GM19023 (cell line): ENCODE measurements around the gene ZNF506.
"Not testable (repeated sequence)": the region's sequence is repeated elsewhere in the genome, so short reads cannot be mapped to it uniquely, and the experiment has no call there.

Experiments used
- ATAC-seq: cut with Tn5 transposase; IDR thresholded peaks from one replicate; pipeline ENCODE4 v1.9.1; 2021; ENCODE audit warnings: mild to moderate bottlenecking, moderate library complexity; ENCODE audit not compliant: unreplicated experiment

The ZNF506 gene

DNA sequence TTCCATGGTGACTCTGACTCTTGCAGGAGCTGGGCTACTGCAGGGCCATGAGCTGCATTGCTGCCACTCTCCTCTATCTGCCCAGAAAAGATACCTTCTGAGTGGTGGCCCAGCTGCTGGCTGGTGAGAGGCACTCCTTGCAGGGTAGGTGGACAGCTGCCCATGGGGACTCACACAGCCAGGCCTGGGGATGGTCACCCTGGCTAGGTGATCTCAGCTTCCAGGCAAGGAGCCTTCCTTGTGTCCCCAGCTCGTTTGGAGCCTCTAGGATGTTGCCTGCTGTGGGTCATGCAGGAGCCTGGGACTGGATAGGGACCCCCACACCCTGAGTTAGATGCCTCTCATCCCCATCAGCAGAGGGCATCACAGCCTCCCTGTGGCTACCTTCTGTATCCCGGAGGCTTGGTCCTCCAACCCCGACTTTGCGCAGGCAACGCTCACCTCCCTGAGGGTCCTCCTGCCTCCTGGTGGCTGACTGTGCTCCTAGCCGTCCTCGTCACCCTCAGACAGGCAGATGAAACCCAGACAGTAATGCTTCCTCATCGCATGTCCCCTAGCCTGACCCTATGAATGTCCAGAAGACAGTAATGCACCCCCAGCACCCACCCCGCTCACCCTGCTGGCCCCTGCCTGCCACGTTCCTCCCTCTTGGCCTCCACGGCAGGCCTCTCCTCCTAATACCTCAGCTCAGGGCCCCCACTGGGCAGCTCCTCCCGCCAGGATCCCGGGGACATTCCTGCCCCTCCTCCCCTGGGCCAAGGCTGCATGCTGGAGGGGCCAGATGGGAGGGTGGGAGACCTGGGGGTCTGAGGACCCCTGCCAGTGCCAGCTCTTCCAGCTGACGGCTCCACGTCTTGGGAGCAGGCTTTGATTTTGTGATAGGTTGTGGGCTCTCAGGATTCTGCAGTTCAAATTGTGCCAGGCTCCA, 75.0 kb downstream of the ZNF506 start:
- ATAC-seq = no peak

DNA sequence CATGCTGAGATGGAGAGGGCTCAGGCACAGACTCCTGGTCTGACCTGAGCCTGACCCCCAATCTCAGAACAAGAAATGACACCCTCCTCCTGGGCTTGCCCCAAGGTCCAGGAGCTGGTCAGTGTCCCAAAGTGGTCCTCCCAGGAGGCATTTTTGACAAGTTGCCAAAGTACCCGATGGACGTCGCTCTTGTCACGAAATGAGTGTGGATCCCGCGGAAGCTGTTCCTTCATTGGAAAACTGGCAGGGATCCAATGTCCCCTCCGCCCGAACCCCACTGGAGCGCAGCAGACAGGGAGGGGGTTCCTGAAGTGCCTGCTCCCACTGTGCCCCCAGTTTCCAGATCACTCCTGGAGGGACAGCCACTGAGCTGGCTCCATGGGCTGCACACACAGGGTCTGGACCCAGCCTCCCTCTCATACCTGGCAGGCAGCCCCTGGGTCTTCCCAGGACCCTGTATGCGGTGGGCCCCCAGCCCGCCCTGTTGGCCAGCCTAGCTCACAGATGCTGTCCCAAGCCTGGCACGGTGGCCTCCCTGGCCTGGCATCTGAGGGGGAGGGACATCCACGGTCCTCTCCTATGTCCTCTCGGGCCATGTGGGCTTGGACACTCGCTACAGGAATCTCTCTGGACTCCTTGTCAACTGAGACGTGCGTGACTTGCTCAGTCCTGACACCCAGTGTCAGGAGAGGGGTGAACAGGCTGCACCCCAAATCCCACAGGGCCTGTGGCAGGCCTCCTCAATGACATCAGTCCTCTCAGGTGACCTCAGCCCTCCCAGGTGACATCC, 75.9 kb downstream of the ZNF506 start:
- no peak for ATAC-seq

DNA sequence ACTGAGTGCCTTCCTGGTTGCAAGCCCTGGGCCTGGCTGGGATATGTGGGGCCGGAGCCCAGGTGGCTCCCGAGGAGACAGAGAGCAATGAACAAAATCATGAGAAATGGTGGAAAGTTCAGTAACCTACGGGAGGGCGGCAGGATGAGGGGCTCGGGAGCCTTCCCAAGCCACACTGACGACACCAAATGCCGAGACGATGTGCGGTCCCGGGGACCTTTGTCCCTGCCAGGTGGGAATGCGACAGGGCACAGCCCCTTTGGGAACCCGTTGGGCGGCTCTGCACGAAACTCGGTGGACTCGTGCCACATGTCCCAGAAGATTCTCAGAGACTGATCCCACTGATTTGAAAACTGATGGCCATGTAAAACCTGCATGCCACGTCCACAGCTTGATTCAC, 76.9 kb downstream of the ZNF506 start:
- no peak for ATAC-seq

DNA sequence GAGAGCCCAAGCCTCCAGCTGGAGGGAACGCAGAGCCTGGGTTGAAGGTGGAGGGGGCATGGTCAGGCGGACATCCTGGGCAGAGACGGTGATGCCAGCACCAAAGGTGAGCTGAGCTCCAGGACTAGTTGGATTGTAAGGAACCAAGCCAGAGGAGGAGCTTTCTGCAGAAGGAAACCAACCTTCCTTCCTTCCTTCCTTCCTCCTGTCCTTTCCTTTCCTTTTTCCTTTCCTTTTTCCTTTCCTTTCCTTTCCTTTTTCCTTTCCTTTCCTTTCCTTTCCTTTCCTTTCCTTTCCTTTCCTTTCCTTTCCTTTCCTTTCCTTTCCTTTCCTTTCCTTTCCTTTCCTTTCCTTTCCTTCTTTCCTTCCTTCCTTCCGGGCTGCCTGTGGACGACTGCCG, 77.6 kb downstream of the ZNF506 start:
- ATAC-seq = not testable (repeated sequence)

DNA sequence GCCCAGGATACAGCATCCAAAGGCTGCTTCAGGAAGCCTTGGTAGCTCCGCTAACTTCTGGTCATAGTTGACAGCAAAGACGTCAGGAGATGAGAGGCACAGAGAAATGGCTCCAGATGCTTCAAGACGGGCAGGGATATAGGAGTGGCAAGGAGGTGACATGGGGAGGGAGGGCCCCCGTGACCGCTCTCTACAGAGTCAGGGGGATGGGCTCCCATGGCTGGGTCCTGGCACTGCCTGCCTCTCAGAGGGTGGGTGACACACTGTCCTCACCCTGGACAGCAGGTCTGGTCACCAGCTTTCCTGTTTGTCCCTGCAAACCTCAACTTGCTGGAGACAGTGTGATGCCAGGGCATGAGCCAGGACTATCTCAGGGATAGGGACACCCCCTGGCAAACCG, 78.4 kb downstream of the ZNF506 start:
- no peak for ATAC-seq

DNA sequence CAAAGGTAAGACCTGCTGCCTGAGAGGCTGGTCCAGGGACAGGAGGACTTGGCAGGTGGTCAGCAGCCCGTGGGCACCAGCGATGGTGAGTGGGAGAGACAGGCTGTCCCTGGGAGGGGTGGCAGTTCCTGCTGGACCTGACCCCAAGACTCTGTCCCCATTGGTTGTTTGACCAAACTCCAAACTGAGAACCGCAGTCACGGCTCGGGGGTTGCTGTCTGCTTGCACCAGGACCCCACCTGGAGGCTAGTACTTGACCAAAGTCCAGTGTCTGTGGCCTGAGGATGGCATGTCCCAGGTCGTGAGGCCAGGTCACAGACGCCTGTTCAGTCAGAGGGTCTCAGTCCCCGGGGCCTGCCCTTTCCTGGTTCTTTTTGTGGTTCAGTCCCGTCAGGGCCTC, 78.8 kb downstream of the ZNF506 start:
- ATAC-seq = no peak
